ENCODE results near the gene SH3GLB2.

DNA sequence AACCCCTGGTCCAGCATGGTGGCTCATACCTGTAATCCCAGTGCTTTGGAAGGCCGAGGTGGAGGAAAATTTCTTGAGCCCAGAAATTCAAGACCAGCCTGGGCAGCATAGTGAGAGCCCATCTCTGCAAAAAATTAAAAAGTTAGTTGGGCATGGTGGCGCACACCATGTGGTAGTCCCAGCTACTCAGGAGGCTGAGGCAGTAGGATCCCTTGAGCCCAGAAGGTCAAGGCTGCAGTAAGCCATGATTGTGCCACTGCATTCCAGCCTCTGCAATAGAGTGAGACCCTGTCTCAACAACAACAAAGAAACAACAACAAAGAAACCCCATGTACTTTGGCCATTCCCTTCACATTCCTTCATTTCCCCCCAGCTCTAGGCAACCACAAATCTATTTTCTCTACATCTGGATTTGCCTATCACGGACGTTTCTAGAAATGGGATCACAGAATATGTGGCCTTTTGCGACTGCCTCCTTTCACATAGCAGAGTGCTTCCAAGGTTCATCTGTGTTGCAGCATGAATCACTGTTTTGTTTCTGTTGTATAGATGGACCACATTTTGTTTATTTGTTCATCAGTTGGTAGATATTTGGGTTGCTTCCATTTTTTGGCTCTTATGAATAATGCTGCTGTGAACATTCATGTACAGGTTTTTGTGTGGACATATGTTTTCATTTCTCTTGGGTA is 26.2 kb upstream of the SH3GLB2 start:
- TF ChIP-seq GATA2 (IDR thresholded peaks at IDR 0.05; ENCODE audit: low read depth, low read length) (no peak), GATA3 (IDR thresholded peaks at IDR 0.05; ENCODE audit: low read depth, low read length) (no peak)
